GM10248 (cell line): Measurements from ENCODE around the gene SLC37A2.

Experiments used
- CTCF ChIA-PET: fragments of 300-600 bp; sonication (Branson Sonifier 250); formaldehyde crosslinking; extraction: SDS; loops from one replicate; lab custom pipeline; 2021; ENCODE audit warnings: antibody characterized with exemption; lab: Yijun Ruan, JAX
- POLR2A ChIA-PET: fragments of 350-650 bp; sonication (Branson Sonifier 250); formaldehyde crosslinking; extraction: SDS; loops from one replicate; lab custom pipeline; 2020; ENCODE audit warnings: antibody characterized with exemption; lab: Yijun Ruan, JAX
- DNase-seq: peaks from one replicate; pipeline ENCODE4 v3.0.0; 2012; ENCODE audit errors: extremely low spot score
- CTCF ChIP-seq: IDR thresholded peaks from 2 replicates; pipeline ENCODE4 v1.5.1; 2012; ENCODE audit warnings: mild to moderate bottlenecking, low read depth; ENCODE audit errors: extremely low read depth, missing control alignments, control extremely low read depth

The SLC37A2 gene

GRCh38 chr11:125091247-125091876, 28.3 kb downstream of the SLC37A2 start:
- TF ChIP-seq CTCF: peak; percentile 51
- ChIA-PET CTCF (interaction anchor here (0.5 to 3.3 kb wide), 25 partner anchors 9 to 304 kb away, joined by 3 to 53 read pairs (median 5); partner anchors contain the start of genes SLC37A2 and TMEM218), POLR2A (no interaction called here)
- peak; percentile 45 for DNase-seq

GRCh38 chr11:125091877-125092664, 29.0 kb downstream of the SLC37A2 start:
- DNase-seq: no peak
- CTCF ChIA-PET: interaction anchor here (1.1 to 3.3 kb wide), 15 partner anchors 8 to 272 kb away, joined by 3 to 53 read pairs (median 8); partner anchors contain the start of gene TMEM218
- POLR2A ChIA-PET: no interaction called here
- TF ChIP-seq CTCF: no peak

- no peak for DNase-seq
- CTCF ChIA-PET: interaction anchor here (1.3 to 3.3 kb wide), 8 partner anchors 10 to 254 kb away, joined by 5 to 53 read pairs (median 12); partner anchors contain the start of gene TMEM218
- TF ChIP-seq CTCF: no peak
- POLR2A ChIA-PET: no interaction called here
Measured at GRCh38 chr11:125092669-125093068, 29.6 kb downstream of the SLC37A2 start.

GRCh38 chr11:125093502-125093901, 30.4 kb downstream of the SLC37A2 start:
- no peak for TF ChIP-seq CTCF
- ChIA-PET CTCF (interaction anchor here (1.2 to 1.9 kb wide), 3 partner anchors 13 to 252 kb away, joined by 3 to 5 read pairs (median 3); no protein-coding TSS in a partner anchor), POLR2A (no interaction called here)
- DNase-seq: no peak

- CTCF ChIA-PET: interaction anchor here (1.5 kb wide), 1 partner anchor 17 kb away, joined by 4 read pairs; the partner anchor contains the start of gene TMEM218
- no peak for DNase-seq
- no peak for TF ChIP-seq CTCF
- POLR2A ChIA-PET: no interaction called here
Measured at GRCh38 chr11:125094731-125095130, 31.6 kb downstream of the SLC37A2 start.

GRCh38 chr11:125100136-125100535, 37.0 kb downstream of the SLC37A2 start:
- CTCF ChIA-PET: interaction anchor here (1.0 to 4.6 kb wide), 4 partner anchors 9 to 246 kb away, joined by 5 to 18 read pairs (median 6); partner anchors contain the start of gene TMEM218
- no peak for DNase-seq
- no peak for TF ChIP-seq CTCF
- POLR2A ChIA-PET: no interaction called here
